ENCODE results near the gene SMARCC1. TPM values are rescaled to one million over a fixed set of nuclear protein-coding genes. Genes with fewer than 3 reads are reported as not detected.

The SMARCC1 gene
- total RNA-seq, 2 donors from 2014 or later = 37.2 to 38.7 TPM

- H3K27me3 ChIP-seq (replicated peaks; ENCODE audit: insufficient read depth) = no peaks in the 10 kb centered on the region
- peaks cover 14 to 25% of the 10 kb centered on the region in 2 donors for H3K4me1 ChIP-seq (ENCODE audit: control insufficient read depth in 1 of 2, low read depth in 2 of 2)
- peak; percentile 25 for ATAC-seq (ENCODE audit: insufficient number of reproducible peaks, low FRiP score, low read depth)
- TF ChIP-seq, protein P1, sequence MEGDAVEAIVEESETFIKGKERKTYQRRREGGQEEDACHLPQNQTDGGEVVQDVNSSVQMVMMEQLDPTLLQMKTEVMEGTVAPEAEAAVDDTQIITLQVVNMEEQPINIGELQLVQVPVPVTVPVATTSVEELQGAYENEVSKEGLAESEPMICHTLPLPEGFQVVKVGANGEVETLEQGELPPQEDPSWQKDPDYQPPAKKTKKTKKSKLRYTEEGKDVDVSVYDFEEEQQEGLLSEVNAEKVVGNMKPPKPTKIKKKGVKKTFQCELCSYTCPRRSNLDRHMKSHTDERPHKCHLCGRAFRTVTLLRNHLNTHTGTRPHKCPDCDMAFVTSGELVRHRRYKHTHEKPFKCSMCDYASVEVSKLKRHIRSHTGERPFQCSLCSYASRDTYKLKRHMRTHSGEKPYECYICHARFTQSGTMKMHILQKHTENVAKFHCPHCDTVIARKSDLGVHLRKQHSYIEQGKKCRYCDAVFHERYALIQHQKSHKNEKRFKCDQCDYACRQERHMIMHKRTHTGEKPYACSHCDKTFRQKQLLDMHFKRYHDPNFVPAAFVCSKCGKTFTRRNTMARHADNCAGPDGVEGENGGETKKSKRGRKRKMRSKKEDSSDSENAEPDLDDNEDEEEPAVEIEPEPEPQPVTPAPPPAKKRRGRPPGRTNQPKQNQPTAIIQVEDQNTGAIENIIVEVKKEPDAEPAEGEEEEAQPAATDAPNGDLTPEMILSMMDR (IDR thresholded peaks at IDR 0.05) = no peak
- no peaks in the 10 kb centered on the region for H3K36me3 ChIP-seq
- DNase-seq (ENCODE audit: low spot score) = no peak
- peak overlapping the region; percentile 93 for H3K27ac ChIP-seq
- peak overlapping the region; percentile 84 for H3K4me3 ChIP-seq
- no peaks in the 10 kb centered on the region for H3K9me3 ChIP-seq
Observed at GRCh38 chr3:47780741-47781684, 680 bp downstream of the SMARCC1 start.

DNA sequence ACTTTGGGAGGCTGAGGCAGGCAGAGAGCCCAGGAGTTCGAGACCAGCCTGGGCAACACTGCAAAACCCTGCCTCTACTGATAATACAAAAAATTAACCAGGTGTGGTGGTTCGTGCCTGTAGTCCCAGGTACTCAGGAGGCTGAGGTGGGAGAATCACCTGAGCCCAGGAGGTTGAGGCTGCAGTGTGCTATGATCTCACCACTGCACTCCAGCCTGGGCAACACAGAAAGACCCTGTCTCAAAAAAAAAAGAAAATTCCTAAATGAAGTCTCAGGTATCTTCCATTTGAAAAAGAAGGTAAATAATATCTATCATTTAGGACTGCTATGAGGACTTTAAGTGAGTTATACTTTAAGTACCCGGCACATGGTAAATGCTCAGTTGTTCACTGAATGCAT, 2.9 kb downstream of the SMARCC1 start:
- Histone ChIP-seq H3K9me3 (no peaks in the 10 kb centered on the region), H3K4me3 (no peak overlapping the region), H3K27ac (no peak overlapping the region), H3K4me1 (ENCODE audit: control insufficient read depth in 1 of 2, low read depth in 2 of 2) (peaks cover 14 to 25% of the 10 kb centered on the region in 2 donors), H3K36me3 (no peaks in the 10 kb centered on the region), H3K27me3 (replicated peaks; ENCODE audit: insufficient read depth) (no peaks in the 10 kb centered on the region)
- ATAC-seq (ENCODE audit: insufficient number of reproducible peaks, low FRiP score, low read depth) (no peak), DNase-seq (ENCODE audit: low spot score) (no peak)
- TF ChIP-seq, protein P1 (IDR thresholded peaks at IDR 0.05) = no peak

DNA sequence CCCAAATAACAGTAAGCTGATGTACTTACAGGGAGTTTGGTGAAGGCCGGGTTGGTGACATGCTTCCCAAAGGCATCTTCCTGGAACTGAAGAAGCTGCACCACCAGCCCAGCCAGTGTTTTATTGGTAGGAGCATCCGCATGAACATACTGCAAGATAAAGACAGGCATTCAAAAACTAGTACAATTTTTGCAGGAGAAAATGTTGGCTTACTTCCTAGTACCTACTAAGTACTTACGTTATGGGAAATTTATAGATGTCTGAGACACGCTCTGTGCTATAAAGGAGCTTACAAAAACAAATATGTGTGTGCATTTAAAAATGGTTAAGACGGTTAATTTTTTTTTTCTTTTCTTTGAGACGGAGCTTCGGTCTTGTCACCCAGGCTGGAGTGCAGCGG, 8.9 kb downstream of the SMARCC1 start:
- Histone ChIP-seq H3K27ac (no peak overlapping the region), H3K4me3 (no peak overlapping the region), H3K4me1 (ENCODE audit: control insufficient read depth in 1 of 2, low read depth in 2 of 2) (no peaks in the 10 kb centered on the region), H3K36me3 (peaks cover 10% of the 10 kb centered on the region), H3K27me3 (replicated peaks; ENCODE audit: insufficient read depth) (no peaks in the 10 kb centered on the region), H3K9me3 (no peaks in the 10 kb centered on the region)
- DNase-seq (ENCODE audit: low spot score) = no peak
- no peak for ATAC-seq (ENCODE audit: insufficient number of reproducible peaks, low FRiP score, low read depth)
- TF ChIP-seq, protein P1 (IDR thresholded peaks at IDR 0.05) = no peak

DNA sequence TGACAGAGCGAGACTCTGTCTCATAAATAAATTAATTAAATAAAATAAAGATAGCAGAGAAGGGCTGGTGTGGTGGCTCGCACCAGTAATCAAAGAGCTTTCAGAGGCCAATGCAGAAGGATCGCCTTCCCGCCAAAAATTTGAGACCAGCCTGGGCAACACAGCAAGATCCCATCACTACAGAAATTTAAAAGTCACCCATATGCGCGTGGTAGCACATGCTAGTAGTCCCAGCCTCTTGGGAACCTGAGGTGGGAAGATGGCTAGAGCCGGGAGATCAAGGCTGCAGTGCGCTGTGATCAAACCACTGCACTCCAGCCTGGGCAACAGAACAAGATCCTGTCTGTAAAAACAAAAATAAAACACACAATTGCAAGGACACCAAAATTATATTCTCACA, 9.6 kb downstream of the SMARCC1 start:
- no peak for DNase-seq (ENCODE audit: low spot score)
- no peak overlapping the region for H3K4me3 ChIP-seq

GRCh38 chr3:47766186-47766585, 15.5 kb downstream of the SMARCC1 start:
- ATAC-seq (ENCODE audit: insufficient number of reproducible peaks, low FRiP score, low read depth) = no peak
- no peak for DNase-seq (ENCODE audit: low spot score)
- Histone ChIP-seq H3K36me3 (peaks cover 7% of the 10 kb centered on the region), H3K27me3 (replicated peaks; ENCODE audit: insufficient read depth) (no peaks in the 10 kb centered on the region), H3K9me3 (no peaks in the 10 kb centered on the region), H3K4me1 (ENCODE audit: control insufficient read depth in 1 of 2, low read depth in 2 of 2) (peaks cover 6 to 20% of the 10 kb centered on the region in 2 donors), H3K27ac (no peak overlapping the region), H3K4me3 (no peak overlapping the region)
- TF ChIP-seq, protein P1 (IDR thresholded peaks at IDR 0.05) = no peak

More for the DNA sequence above, 9.6 kb downstream of the SMARCC1 start:
- no peaks in the 10 kb centered on the region for H3K27me3 ChIP-seq (replicated peaks; ENCODE audit: insufficient read depth)
- no peak overlapping the region for H3K27ac ChIP-seq
- ATAC-seq (ENCODE audit: insufficient number of reproducible peaks, low FRiP score, low read depth) = no peak
- no peaks in the 10 kb centered on the region for H3K9me3 ChIP-seq
- peaks cover 13% of the 10 kb centered on the region for H3K36me3 ChIP-seq
- H3K4me1 ChIP-seq (ENCODE audit: control insufficient read depth in 1 of 2, low read depth in 2 of 2) = no peaks in the 10 kb centered on the region
- TF ChIP-seq, protein P1 (IDR thresholded peaks at IDR 0.05) = no peak

Data from thoracic aorta (tissue), 2 donors.